Thoracic aorta endothelial cell (primary cell): ENCODE measurements around the gene RIPK4. TPM values are rescaled to one million over a fixed set of nuclear protein-coding genes. Genes with fewer than 3 reads are reported as not detected.

Experiments used
- small RNA-seq: library from RNA; depleted of rRNA; stranded (forward); fragments of <200 nt; gene quantifications from one replicate; pipeline ENCODE3, GENCODE V24; 2012
- total RNA-seq: library from RNA; depleted of rRNA; stranded (reverse); fragments of >200 nt; gene quantifications from 2 replicates; pipeline ENCODE4 v1.2.3, GENCODE V29; 2012

Gene RIPK4
- total RNA-seq, result not detected in 2 replicates

DNA sequence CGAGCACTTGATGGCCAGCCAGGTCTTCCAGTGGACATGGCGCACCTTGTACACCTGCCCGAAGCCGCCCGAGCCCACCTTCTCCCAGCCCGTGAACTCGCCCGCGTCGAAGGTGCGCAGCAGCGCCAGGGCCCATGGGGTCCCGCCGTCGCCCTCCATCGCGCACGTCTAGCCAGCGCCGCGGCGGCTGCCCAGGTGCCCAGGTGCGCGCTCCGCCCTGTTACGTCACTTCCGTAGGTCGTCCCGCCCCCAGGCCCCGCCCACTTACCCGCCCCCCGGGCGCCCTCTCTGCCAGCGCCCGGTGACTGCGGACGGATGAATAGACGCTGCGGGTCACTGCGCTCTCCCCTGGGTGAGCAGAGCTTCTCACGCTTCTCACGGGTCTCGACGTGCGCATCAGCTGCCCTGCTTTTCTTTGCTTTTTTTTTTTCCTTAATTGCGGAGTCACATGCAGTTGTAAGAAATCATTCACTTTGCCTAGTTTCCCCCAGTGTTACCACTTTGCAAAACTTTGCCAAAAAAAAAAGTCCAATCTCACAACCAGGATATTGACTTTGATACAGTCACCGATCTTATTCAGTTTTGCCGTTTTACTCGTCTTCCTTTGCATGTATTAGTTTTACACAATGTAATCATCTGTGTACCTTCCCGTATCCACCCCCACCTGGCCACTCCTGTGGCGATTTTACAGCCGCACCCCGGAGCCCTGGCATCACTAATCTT lies at the start of gene RIPK4:
RIPK4 (minus strand) TSS at position 170 of the 723 bp plus-strand sequence; CDS start at position 159, 11 bp downstream.

Small RNAs within 50 kb of the gene (small RNA-seq; reads per million reads assigned to genes)
- not detected for gene MIR6814

Other genes starting within 250 kb of the RIPK4 start
- gene PRDM15, start 112.3 kb upstream of the RIPK4 start, total RNA-seq, result 6.8 and 9.8 TPM in 2 replicates
- gene C2CD2, start 187.0 kb upstream of the RIPK4 start, total RNA-seq, result 27.7 and 28.6 TPM in 2 replicates
- 14.8 and 16.1 TPM in 2 replicates for gene ZBTB21, start 243.3 kb upstream of the RIPK4 start, total RNA-seq